HG03280 (cell line): ENCODE results near the gene EYS.
"Not testable (repeated sequence)": the region's sequence is repeated elsewhere in the genome, so short reads cannot be mapped to it uniquely, and the experiment has no call there.

Experiments
- ATAC-seq: cut with Tn5 transposase; IDR thresholded peaks from one replicate; pipeline ENCODE4 v1.9.1; 2021; ENCODE audit warnings: mild to moderate bottlenecking, moderate library complexity; ENCODE audit not compliant: unreplicated experiment

EYS gene

GRCh38 chr6:63808576-63808975, 1898.5 kb downstream of the EYS start:
- no peak for ATAC-seq

- ATAC-seq = no peak
Measured at GRCh38 chr6:63807056-63807455, 1900.0 kb downstream of the EYS start.

GRCh38 chr6:63806573-63806913, 1900.5 kb downstream of the EYS start:
- no peak for ATAC-seq

GRCh38 chr6:63805808-63806572, 1901.0 kb downstream of the EYS start:
- ATAC-seq = no peak

- no peak for ATAC-seq
Measured at GRCh38 chr6:63805345-63805744, 1901.7 kb downstream of the EYS start.

GRCh38 chr6:63804381-63804956, 1902.6 kb downstream of the EYS start:
- no peak for ATAC-seq

- no peak for ATAC-seq
Measured at GRCh38 chr6:63803371-63803770, 1903.7 kb downstream of the EYS start.

GRCh38 chr6:63802606-63803206, 1904.3 kb downstream of the EYS start:
- ATAC-seq = no peak

GRCh38 chr6:63800386-63800785, 1906.6 kb downstream of the EYS start:
- not testable (repeated sequence) for ATAC-seq

GRCh38 chr6:63799813-63800212, 1907.2 kb downstream of the EYS start:
- ATAC-seq = no peak

GRCh38 chr6:63799313-63799712, 1907.7 kb downstream of the EYS start:
- ATAC-seq = no peak

GRCh38 chr6:63798378-63798777, 1908.6 kb downstream of the EYS start:
- no peak for ATAC-seq

GRCh38 chr6:63797721-63798120, 1909.3 kb downstream of the EYS start:
- no peak for ATAC-seq

- no peak for ATAC-seq
Measured at GRCh38 chr6:63795826-63796225, 1911.2 kb downstream of the EYS start.

GRCh38 chr6:63795006-63795405, 1912.0 kb downstream of the EYS start:
- no peak for ATAC-seq

GRCh38 chr6:63793465-63794137, 1913.4 kb downstream of the EYS start:
- ATAC-seq = no peak

GRCh38 chr6:63792736-63793464, 1914.1 kb downstream of the EYS start:
- no peak for ATAC-seq

- ATAC-seq = no peak
Measured at GRCh38 chr6:63790334-63790733, 1916.7 kb downstream of the EYS start.

- no peak for ATAC-seq
Measured at GRCh38 chr6:63789699-63790098, 1917.3 kb downstream of the EYS start.

GRCh38 chr6:63788569-63788968, 1918.5 kb downstream of the EYS start:
- ATAC-seq = no peak

GRCh38 chr6:63787021-63787420, 1920.0 kb downstream of the EYS start:
- ATAC-seq = no peak
